ENCODE results near the gene MCM3. TPM values are rescaled to one million over a fixed set of nuclear protein-coding genes. Genes with fewer than 3 reads are reported as not detected.

The MCM3 gene
- polyA plus RNA-seq, 1 of the 3 experiments (the other 2 are of a cell fraction), result 62.4 TPM

DNA sequence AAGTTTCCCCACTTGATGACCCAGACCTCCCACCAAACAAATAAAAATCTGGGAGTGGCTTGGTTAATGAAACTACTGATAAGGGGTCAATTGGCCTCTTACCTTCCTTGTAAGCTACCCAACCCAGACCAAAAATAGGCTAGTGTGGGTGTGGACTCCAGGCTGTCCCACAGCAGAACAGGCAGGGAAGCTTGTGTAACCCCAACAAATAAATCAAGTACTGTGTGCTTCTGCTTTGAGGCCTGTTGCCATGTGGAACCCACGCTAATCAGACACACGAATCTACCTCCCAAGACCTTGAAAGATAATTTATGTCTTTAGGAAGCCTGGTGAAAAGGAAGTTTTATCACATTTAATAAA lies 43.7 kb upstream of the MCM3 start:
- H3K79me2 ChIP-seq (ENCODE audit: insufficient read depth), result no peaks in the 10 kb centered on the region
- no peaks in the 10 kb centered on the region for H3K9me3 ChIP-seq
- H3K9me2 ChIP-seq, result no peaks in the 10 kb centered on the region
- H3K4me3 ChIP-seq (ENCODE audit: low read depth in 2 of 2, low read length in 1 of 2), result no peak overlapping the region
- no peak overlapping the region for H3K27ac ChIP-seq (ENCODE audit: low read depth in 2 of 2, low read length in 1 of 2)
- H3K36me3 ChIP-seq (replicated peaks in 1 of 2; ENCODE audit: control insufficient read depth in 1 of 2, insufficient read depth in 2 of 2, low read length in 1 of 2), result no peaks in the 10 kb centered on the region
- no peak overlapping the region for H3K9ac ChIP-seq
- no peak for DNase-seq
- TF ChIP-seq FOSL2 (IDR thresholded peaks at IDR 0.05; ENCODE audit: borderline replicate concordance, low read depth) (no peak), NFIC (IDR thresholded peaks at IDR 0.05; ENCODE audit: borderline replicate concordance) (no peak), MXI1 (IDR thresholded peaks at IDR 0.05; ENCODE audit: low read depth, low read length) (no peak)
- H4K20me1 ChIP-seq (ENCODE audit: insufficient read depth), result no peaks in the 10 kb centered on the region
- H3K4me1 ChIP-seq (ENCODE audit: control insufficient read depth in 1 of 2, insufficient read depth in 2 of 2, low read depth in 1 of 2, low read length in 1 of 2), result no peaks in the 10 kb centered on the region
- H2AFZ ChIP-seq (ENCODE audit: low read depth), result no peak overlapping the region
- H3F3A ChIP-seq (replicated peaks; ENCODE audit: insufficient read depth), result no peaks in the 10 kb centered on the region
- ChIA-PET CTCF (interaction anchor here (1.5 kb wide), 1 partner anchor 34 kb away, joined by 8 read pairs; the partner anchor contains the start of gene PAQR8), POLR2A (no interaction called here)
- H3K27me3 ChIP-seq (ENCODE audit: insufficient read depth), result no peaks in the 10 kb centered on the region
- WGBS (ENCODE audit: low lambda C conversion rate), result 76% methylated on average over 2 of the region's 2 CpGs
- H3K4me2 ChIP-seq, result no peak overlapping the region

DNA sequence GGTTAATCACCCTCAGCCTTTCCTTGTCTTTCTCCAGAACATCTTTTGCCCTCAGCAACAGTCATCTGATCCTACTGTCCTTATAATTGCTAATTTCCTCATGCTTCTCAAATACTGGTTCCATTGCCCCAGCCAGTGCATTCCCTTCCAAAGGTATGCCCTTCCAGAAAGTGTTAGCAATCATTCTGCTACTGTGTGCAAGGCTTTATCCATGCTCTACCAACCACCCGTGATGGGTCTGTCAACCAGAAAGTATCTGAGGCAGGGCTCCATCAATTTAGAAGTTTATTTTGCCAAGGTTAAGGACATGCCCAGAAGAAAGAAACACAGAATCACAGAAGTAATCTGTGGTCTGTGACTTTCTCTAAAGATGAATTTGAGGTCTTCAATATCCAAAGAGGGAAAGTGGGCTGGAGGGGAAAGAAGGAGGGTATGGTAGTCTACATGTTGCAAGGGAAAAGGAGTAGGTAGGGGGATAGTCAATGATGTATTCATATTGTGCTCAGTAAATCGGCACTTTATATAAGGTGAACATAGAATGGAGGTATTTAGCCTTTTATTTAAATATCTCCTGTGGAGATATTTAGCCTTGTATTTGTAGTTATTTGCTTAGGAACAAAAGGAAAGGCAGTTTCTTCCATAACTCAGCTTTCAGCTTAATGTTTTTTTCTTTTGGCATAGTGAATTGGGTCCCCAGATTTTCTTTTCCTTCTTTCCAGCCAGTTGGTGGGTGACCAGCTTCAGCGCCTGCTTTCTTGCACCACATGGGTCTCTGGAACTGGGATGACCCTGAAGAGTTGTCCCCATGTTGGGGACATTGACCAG lies 42.2 kb upstream of the MCM3 start:
- Histone ChIP-seq H3K9ac (no peak overlapping the region), H3K9me2 (no peaks in the 10 kb centered on the region), H3F3A (replicated peaks; ENCODE audit: insufficient read depth) (no peaks in the 10 kb centered on the region), H3K9me3 (no peaks in the 10 kb centered on the region), H3K4me3 (ENCODE audit: low read depth in 2 of 2, low read length in 1 of 2) (no peak overlapping the region), H3K79me2 (ENCODE audit: insufficient read depth) (no peaks in the 10 kb centered on the region), H3K4me2 (no peak overlapping the region), H4K20me1 (ENCODE audit: insufficient read depth) (no peaks in the 10 kb centered on the region), H2AFZ (ENCODE audit: low read depth) (no peak overlapping the region), H3K27ac (ENCODE audit: low read depth in 2 of 2, low read length in 1 of 2) (no peak overlapping the region), H3K27me3 (ENCODE audit: insufficient read depth) (no peaks in the 10 kb centered on the region), H3K36me3 (replicated peaks in 1 of 2; ENCODE audit: control insufficient read depth in 1 of 2, insufficient read depth in 2 of 2, low read length in 1 of 2) (no peaks in the 10 kb centered on the region), H3K4me1 (ENCODE audit: control insufficient read depth in 1 of 2, insufficient read depth in 2 of 2, low read depth in 1 of 2, low read length in 1 of 2) (no peaks in the 10 kb centered on the region)
- WGBS (ENCODE audit: low lambda C conversion rate), result 87% methylated on average over 3 of the region's 3 CpGs
- ChIA-PET POLR2A (no interaction called here), CTCF (interaction anchor here (1.1 to 1.5 kb wide), 2 partner anchors 36 to 41 kb away, joined by 4 to 8 read pairs; partner anchors contain the start of gene PAQR8)
- no peak for DNase-seq
- TF ChIP-seq YY1 (IDR thresholded peaks at IDR 0.05; ENCODE audit: low read depth), result no peak

DNA sequence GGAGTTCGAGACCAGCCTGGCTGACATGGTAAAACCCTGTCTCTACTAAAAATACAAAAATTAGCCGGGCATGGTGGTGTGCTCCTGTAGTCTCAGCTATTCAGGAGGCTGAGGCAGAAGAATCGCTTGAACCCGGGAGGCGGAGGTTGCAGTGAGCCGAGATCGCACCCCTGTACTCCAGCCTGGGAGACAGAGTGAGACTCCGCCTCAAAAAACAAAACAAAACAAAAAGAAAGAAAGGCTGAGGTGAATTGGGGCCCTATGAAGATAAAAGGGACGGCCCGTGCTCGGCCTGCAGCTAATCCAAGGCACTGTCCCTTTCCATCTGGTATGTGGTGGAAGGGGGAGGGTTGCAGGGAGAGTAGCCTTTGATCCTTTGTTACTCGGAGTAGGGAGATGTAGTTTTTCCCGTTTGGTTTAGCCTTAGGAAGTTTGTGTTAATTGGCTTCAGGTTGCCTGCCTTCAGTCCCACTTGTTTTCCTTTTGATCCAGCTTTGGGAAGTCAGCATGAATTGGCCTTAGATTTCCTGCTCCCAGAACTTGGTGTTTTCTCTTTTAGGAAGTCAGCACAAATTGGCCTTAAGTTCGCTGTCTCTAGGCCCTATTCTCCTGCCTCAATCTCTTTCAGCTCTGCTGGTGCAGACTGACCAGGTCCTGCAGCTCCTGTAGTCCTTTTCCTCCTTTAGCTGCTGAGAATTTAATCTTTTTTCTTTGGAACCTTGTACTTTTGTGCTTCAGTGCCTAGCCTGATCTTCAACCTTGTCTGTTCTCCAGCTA lies 41.3 kb upstream of the MCM3 start:
- no peaks in the 10 kb centered on the region for H3K79me2 ChIP-seq (ENCODE audit: insufficient read depth)
- 91% methylated on average over 14 of the region's 14 CpGs for WGBS (ENCODE audit: low lambda C conversion rate)
- POLR2A ChIA-PET, result no interaction called here
- no peaks in the 10 kb centered on the region for H3K9me3 ChIP-seq
- no peak overlapping the region for H3K4me2 ChIP-seq
- H3K9me2 ChIP-seq, result no peaks in the 10 kb centered on the region
- H2AFZ ChIP-seq (ENCODE audit: low read depth), result no peak overlapping the region
- no peaks in the 10 kb centered on the region for H4K20me1 ChIP-seq (ENCODE audit: insufficient read depth)
- CTCF ChIA-PET, result interaction anchor here (0.9 to 1.8 kb wide), 3 partner anchors 40 to 326 kb away, joined by 3 to 6 read pairs (median 4); no protein-coding TSS in a partner anchor
- no peak for DNase-seq
- H3K36me3 ChIP-seq (replicated peaks in 1 of 2; ENCODE audit: control insufficient read depth in 1 of 2, insufficient read depth in 2 of 2, low read length in 1 of 2), result no peaks in the 10 kb centered on the region
- H3K4me1 ChIP-seq (ENCODE audit: control insufficient read depth in 1 of 2, insufficient read depth in 2 of 2, low read depth in 1 of 2, low read length in 1 of 2), result no peaks in the 10 kb centered on the region
- no peaks in the 10 kb centered on the region for H3F3A ChIP-seq (replicated peaks; ENCODE audit: insufficient read depth)
- no peaks in the 10 kb centered on the region for H3K27me3 ChIP-seq (ENCODE audit: insufficient read depth)
- H3K27ac ChIP-seq (ENCODE audit: low read depth in 2 of 2, low read length in 1 of 2), result no peak overlapping the region
- no peak overlapping the region for H3K4me3 ChIP-seq (ENCODE audit: low read depth in 2 of 2, low read length in 1 of 2)
- no peak for TF ChIP-seq RFX5 (IDR thresholded peaks at IDR 0.05; ENCODE audit: low read length)
- no peak for TF ChIP-seq TEAD4 (IDR thresholded peaks at IDR 0.05; ENCODE audit: borderline replicate concordance, insufficient read depth)
- TF ChIP-seq, protein P1, sequence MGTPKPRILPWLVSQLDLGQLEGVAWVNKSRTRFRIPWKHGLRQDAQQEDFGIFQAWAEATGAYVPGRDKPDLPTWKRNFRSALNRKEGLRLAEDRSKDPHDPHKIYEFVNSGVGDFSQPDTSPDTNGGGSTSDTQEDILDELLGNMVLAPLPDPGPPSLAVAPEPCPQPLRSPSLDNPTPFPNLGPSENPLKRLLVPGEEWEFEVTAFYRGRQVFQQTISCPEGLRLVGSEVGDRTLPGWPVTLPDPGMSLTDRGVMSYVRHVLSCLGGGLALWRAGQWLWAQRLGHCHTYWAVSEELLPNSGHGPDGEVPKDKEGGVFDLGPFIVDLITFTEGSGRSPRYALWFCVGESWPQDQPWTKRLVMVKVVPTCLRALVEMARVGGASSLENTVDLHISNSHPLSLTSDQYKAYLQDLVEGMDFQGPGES (IDR thresholded peaks at IDR 0.05; ENCODE audit: low read depth, low read length), result no peak
- no peak for TF ChIP-seq EZH2phosphoT487 (IDR thresholded peaks at IDR 0.05; ENCODE audit: borderline replicate concordance, low read depth)
- no peak for TF ChIP-seq GABPA (IDR thresholded peaks at IDR 0.05; ENCODE audit: low read depth)
- no peak for TF ChIP-seq MEF2A (IDR thresholded peaks at IDR 0.05; ENCODE audit: borderline replicate concordance, low read depth)
- no peak for TF ChIP-seq TCF12 (IDR thresholded peaks at IDR 0.05)
- no peak for TF ChIP-seq SIN3A (IDR thresholded peaks at IDR 0.05; ENCODE audit: borderline replicate concordance, low read depth, low read length)
- TF ChIP-seq, protein P2, sequence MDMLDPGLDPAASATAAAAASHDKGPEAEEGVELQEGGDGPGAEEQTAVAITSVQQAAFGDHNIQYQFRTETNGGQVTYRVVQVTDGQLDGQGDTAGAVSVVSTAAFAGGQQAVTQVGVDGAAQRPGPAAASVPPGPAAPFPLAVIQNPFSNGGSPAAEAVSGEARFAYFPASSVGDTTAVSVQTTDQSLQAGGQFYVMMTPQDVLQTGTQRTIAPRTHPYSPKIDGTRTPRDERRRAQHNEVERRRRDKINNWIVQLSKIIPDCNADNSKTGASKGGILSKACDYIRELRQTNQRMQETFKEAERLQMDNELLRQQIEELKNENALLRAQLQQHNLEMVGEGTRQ (IDR thresholded peaks at IDR 0.05; ENCODE audit: borderline replicate concordance, low read depth, low read length), result no peak
- TF ChIP-seq, protein P3, sequence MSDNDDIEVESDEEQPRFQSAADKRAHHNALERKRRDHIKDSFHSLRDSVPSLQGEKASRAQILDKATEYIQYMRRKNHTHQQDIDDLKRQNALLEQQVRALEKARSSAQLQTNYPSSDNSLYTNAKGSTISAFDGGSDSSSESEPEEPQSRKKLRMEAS (IDR thresholded peaks at IDR 0.05; ENCODE audit: low read depth), result no peak
- TF ChIP-seq NFIC (IDR thresholded peaks at IDR 0.05; ENCODE audit: borderline replicate concordance), result no peak
- TF ChIP-seq JUND (IDR thresholded peaks at IDR 0.05), result no peak
- TF ChIP-seq, protein P4, sequence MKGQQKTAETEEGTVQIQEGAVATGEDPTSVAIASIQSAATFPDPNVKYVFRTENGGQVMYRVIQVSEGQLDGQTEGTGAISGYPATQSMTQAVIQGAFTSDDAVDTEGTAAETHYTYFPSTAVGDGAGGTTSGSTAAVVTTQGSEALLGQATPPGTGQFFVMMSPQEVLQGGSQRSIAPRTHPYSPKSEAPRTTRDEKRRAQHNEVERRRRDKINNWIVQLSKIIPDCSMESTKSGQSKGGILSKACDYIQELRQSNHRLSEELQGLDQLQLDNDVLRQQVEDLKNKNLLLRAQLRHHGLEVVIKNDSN (IDR thresholded peaks at IDR 0.05; ENCODE audit: borderline replicate concordance, low read depth), result no peak
- no peak overlapping the region for H3K9ac ChIP-seq

Measured in SK-N-SH (cell line).